ENCODE measurements around the gene MMP12.

MMP12 gene

DNA sequence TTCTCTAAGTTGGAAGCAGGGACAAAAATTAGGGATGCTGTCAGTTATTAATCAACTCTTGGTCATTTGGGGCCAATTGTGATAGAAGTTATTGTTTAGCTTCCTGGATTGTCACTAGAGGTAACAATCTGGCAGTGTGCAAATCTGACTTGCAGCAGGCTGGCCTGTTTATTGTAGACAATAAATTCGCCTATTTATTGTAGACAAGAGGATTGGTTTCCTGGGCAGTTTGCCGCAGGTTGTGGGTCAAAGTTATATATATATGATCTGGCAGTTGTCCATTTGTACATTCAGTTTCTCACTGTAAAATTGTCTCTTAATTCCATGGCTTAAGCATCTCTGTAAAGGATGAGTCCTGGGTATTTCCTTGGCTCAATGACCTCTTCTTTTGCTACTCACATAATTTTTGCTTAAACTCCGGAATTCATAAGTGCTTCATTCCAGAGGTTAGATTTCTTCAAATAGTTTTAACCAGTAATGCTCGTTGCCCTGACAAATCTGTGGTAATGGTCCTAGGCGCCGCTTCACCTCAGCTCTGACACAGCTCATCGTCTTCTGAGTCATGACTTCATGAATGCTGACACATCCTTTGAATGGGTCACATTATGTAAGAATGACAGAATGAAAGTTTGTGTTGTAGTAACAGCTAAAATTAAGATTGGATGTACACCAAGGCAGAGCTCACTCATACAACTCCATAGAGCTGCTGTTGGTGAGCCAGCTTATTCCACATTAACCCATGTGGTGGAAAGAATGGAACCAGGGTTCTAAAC, 23.6 kb downstream of the MMP12 start:
- DNase-seq (ENCODE audit: low spot score): no peak

DNA sequence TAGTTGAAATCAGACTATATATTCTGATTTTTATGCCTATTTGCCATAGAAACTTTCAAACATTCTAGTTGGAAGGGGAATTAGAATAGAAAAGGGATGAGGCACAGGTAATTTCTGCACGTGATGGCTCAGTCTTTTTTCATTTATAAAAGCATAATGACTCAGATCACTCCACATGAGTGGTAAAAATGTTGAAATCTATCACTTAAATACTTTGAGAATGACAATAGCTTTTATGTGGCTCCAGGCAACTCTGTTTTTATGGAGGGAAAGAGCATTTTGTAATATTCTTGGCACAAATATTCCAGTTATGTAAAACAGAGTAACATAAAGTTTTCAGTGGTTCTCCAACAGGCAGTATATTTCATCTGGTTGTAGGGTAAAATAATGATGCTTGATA, 25.5 kb downstream of the MMP12 start:
- DNase-seq (ENCODE audit: low spot score): no peak

DNA sequence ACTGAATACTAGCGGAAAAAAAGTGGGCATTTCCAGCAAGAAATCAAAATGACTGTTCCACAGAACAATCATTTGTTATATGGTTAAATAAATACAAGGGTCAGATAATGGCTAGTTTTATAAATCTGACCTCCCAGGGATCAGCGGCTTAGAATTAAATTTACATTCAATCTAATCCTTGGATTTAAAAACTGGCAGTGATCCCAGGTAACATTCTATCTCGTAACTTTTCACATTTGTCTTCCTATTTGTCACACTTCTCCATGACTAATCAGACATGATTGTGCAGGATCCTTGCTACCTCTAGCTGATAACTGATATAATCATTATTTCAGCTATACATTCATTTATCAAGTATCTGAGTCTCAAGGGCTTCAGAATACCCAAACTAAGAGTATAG, 28.5 kb downstream of the MMP12 start:
- DNase-seq (ENCODE audit: low spot score): no peak

DNA sequence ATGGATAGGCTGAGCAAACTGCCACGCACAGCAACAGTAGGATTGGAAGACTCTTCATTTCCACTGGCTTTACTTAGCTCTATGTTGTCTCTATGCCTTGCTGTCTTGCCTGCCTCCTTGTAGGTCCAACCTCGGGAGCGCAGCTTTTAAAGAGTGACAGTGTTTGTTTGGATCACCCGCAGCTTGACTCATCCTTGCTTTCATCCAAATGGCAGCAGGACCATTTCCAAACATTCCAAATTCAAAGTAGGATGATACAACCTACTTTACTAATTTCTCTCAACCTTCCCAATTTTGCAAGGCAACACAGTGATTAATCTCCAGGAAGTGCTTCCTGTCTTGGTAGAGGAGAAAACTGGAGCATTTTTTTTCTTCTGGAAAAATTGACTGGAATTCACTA, 31.3 kb downstream of the MMP12 start, which contains the start of gene MMP3:
Gene MMP3, minus strand, starts transcription at position 121 of the 400 bp plus-strand sequence. Its CDS starts 63 bp downstream, at position 58.
- DNase-seq (ENCODE audit: low spot score): no peak

DNA sequence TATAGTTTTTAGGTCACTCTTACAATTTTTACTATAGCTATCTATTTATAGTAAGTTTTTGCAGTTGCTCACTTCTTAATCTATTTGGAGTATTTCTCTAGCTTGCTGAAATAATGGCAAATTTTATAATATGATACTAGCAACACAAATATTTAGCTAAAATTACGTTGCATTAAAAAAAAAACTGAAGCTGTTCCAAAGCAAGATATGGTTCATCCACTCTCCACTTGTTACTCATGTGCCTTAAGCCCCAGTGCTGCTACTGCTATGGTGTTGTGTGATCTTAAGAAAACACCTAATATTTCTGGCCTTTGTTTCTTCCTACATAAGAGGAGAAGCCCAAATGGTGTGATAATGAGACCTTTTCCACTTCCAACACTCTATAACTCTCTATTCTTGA, 31.9 kb downstream of the MMP12 start:
- no peak for DNase-seq (ENCODE audit: low spot score)

DNA sequence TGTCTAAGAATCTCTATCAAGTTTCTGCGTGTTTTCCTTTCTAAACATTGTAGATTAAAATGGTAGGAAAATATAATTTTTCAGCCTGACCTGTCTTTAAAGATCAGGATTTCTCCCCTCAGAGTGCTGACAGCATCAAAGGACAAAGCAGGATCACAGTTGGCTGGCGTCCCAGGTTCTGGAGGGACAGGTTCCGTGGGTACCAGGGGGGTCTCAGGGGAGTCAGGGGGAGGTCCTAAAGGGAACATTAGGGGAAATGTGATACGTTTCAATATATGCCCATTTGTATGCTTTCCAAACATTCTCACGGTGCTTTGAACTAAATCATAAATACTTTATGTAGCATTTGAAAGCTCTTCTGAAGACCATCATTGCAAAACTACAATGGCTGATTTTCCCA, 34.8 kb downstream of the MMP12 start:
- DNase-seq (ENCODE audit: low spot score): no peak

DNA sequence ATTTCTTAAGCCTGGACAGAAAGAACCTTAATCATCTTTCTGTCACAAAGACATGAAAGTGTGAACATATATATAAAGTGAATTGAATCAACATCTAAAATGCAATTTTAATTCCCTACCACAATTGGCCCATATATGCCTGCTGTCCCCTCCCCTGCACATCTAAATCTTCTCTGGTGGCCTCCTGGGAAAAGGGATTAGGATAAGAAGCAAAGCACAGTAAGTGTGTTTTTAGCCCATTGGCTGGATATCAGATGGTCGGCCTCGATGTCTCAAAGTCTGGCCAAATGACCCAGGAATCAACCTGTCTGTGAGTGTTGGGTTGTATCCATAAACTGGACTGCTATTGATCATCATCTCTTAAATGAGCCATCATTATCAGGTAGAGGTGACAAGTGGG, 37.1 kb downstream of the MMP12 start:
- DNase-seq (ENCODE audit: low spot score): no peak

DNA sequence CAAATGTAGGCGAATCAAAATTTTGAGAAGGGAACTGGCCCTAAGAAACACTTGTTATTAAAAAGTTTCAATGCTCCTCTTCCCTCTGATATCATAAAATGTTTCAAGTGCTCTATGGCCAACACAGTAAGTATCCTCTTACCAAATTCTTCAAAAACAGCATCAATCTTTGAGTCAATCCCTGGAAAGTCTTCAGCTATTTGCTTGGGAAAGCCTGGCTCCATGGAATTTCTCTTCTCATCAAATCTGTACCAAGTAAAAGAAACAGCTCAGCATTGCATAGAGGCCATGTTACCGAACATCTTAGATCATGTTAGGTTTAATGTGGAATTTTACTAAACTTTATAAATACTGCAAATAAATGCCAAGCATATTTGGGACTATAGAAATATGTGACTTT, 37.6 kb downstream of the MMP12 start:
- no peak for DNase-seq (ENCODE audit: low spot score)

DNA sequence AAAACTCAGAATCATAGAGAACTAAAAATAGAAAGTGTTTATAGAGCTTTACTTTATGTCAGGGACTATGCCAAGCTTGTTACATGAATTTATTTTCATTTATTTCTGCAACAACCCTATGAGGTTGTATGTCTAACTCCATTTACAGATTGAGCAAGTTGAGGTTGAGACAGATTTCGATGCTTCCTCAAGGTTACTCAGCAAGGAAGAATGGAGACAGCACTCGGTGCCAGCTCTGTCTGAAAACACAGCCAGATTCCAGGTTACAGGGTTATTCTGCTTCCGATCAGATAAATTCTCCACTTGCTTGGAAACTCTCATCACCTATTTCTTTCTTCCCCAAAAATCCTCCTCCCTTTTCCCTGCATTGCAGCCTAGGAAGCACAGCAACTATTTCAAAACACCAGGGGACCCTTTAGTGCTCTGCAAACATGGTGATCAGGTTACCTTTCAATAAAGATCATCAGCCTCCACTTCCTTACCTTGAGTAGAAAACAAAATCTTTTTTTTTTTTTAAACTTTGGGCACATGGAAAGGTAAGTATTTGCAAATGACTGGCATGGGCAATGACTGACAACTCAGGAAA, 38.4 kb downstream of the MMP12 start:
- DNase-seq (ENCODE audit: low spot score): no peak

DNA sequence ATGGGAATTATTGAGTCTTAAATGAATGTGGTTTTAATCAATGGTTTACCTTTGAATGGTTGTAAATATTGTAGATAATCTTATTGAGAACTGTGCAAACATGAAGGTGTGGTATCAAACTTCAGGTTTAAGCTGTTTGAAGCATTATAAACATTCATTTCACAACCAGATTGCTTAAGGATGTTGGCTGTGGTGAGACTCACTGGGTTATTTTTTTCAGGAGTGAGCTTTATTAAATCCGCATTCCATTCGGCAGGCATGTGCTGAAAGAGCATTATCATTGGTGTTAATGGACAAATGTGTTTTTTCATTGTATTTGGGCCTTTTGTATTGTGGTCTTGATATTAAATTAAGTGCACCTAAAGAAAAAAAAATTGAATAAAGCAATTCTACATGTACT, 41.1 kb downstream of the MMP12 start:
- no peak for DNase-seq (ENCODE audit: low spot score)

DNA sequence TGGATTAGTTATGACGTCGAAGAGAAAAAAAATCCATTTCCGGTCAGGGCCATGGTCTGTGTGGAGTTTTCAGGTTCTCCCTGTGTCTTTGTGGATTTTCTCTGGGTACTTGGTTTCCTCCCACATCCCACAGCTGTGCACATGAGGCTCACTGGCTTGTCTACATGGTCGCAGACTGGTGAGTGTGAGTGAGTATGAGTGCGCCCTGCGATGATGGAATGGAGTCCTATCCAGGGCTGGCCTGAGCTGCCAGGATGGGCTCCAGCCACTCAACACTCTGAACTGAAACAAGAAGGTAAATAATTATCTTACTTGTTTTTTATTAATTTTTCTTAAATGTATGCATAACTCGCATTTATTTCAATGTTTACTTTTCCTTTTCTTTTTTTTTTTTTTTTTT, 42.2 kb downstream of the MMP12 start:
- no peak for DNase-seq (ENCODE audit: low spot score)

DNA sequence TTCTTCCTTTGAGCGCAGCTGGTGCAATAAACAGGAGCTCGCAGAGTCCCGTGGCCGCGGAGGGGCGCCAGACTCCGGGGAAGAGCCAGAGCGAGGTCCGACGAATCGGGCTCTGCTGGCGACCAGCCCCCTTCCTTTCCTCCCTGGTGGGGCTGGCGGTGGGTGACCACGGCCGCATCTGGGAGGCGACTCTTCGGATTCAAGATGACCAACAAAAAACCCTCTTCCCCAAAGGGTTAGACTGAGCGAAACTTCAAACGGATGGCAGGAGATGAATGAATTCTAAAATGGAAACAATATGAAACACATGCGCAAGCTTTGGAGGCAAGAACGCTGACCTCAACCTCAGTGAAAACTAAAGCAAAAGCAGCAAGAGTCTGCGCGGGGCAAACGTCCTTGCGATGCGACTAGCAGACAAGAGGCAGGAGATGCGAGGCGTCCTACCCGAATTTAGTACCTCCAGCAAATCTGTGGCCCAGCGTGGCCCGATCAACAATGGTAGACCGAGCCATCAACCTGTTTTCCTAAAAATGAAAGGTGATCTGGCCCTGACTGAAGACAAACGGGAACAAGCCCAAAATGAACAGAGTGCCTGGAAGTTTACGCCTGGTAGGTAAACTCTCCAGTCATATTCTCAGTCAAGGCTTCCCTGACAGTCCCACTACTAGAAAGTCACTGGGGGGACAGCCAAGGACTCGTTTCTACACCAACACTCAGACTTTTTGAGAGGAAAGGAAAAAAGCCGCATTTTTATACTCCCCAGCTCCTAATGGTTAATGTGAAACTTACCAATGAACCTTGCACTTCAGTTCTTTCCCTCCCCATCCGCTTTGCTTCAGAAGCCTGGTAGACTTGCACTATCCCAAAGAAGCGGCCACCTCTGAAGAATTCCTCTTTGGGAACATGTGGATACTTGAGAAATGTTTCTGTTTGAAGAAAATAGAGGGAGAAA, 43.0 kb downstream of the MMP12 start:
- no peak for DNase-seq (ENCODE audit: low spot score)

DNA sequence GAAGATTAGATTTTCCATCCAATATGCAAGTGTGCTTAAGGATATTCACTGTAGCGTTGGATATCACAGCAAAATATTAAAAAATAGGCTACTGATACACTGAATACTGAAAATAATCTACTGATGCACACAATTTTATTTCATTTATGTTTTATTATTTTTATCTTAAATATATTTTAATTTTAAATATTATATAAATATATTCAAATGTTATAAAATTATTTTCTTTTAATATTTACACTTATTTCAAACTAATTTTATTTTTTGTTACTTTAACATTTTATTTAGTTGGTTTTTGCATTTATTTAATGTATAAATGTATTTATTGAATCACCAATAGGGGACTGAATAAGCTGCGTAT, 43.7 kb downstream of the MMP12 start:
- no peak for DNase-seq (ENCODE audit: low spot score)

DNA sequence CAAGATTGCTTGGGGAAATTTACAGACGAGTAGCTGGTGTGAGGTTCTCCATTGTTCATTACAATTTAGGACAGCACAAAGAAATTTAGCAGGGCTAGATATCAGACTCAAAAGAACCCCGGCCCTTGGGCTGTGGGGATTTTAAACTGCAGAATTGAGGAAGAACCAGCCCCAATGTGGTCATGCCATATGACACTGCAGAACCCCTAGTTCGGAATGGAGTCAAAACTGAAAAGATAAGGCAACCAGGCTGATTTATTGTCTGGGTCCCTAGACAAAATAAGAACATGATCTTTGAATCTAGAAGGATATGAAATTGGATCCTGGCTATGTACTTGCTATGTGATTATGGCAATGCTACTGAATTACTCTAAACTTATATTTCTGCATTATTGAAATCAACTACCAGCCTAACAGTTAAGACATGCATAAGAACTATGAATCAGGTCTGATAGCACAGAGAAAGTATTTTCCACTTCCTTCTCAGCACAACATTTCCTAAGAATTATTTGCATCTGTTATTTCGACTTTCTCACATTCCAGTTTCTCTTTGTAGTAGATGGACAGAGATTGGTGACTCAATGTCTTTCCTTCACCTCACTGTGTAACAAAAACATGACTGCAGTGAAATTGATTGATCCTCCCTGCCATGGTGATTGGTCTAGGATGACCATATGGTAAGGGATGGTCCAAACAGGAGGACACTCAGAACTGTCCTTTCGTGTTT, 44.6 kb downstream of the MMP12 start:
- no peak for DNase-seq (ENCODE audit: low spot score)

DNA sequence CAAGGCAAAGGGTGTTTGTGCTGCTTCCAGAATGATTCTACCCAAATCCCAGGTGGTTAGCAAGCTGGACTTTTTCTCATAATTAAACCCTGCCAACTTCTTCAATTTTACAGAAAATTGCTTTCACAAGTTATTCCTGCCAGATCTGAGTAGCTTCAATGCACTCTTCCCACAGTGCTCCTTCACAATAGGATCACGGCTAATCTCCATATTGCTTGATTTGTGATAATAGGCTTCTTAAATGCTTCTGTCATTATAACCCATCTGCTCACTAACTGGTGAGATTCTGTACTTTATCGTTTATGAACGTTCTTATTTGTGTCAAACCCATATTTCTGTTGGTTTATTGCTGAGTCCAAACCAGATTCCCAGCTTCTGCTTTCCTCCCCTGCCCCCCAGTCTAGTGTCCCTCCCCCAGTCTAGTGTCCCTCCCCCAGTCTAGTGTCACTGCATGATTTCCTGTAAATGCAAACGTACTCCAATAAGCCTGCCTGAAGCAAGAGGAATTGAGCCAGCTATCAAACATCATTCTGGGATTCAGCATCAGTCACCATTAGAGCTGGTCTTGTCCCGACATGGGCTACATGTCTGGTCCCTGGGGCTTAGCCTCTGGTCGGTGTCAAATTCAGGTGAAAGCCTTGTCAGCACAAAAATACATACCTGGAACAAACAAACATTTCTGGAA, 45.3 kb downstream of the MMP12 start:
- DNase-seq (ENCODE audit: low spot score): no peak

DNA sequence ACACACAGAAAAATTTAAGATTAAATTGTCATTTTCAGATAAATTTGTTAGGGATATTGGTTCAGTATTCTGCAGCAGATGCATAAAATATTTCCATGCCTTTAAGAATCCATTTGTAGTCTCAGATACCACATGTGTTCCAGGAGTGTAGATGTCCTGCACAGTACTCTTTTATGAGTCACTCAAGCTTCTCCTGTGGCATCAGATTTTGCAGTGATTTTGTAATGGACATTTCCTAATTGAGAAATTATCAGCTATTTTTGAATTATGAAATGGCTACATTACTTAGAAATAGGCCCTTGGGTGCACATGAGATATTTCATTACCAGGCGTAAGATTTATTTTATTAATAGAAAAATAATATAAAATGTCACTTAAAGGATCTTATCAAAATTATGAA, 50.2 kb downstream of the MMP12 start:
- no peak for DNase-seq (ENCODE audit: low spot score)

DNA sequence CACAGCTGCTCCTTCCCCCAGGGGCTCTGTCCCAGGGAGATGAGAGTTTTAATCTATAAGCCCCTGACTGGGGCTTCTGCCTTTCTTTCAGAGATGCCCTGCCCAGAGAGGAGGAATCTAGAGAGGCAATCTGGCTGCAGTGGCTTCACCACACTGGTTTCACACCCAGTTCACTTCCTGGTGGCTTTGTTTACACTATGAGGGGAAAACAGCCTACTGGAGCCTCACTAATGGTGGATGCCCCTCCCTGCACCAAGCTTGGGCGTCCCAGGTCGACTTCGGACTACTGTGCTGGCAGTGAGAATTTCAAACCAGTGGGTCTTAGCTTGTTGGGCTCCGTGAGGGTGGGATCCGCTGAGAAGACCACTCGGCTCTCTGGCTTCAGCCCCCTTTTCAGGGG, 55.3 kb downstream of the MMP12 start:
- no peak for DNase-seq (ENCODE audit: low spot score)

DNA sequence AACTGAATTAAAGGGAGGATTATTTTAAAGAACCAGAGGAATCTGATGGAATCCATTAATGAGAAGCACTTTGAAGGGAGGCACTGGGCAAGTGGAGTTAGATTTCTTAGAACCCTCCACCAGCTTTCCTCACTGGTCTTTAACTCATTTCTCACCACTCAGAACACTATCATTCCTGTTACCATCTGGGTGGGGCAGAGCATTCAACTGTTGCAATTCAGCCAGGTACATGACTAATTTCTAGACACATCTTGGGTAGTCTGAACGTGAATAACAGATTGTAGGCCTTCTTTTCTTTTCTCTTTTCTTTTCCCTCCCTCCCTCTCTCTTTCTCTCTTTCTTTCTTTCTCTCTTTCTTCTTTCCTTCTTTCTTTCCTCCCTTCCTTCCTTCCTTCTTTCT, 61.3 kb downstream of the MMP12 start:
- DNase-seq (ENCODE audit: low spot score): no peak
